ENCODE data around the gene PRKCH. TPM values are rescaled to one million over a fixed set of nuclear protein-coding genes. Genes with fewer than 3 reads are reported as not detected.

The PRKCH gene
- total RNA-seq, 1 donor, result 3.3 TPM

GRCh38 chr14:61329478-61330051 is 8.2 kb downstream of the PRKCH start:
- H3K4me1 ChIP-seq (ENCODE audit: insufficient read depth, low read length), result no peaks in the 10 kb centered on the region
- no peaks in the 10 kb centered on the region for H3K36me3 ChIP-seq (ENCODE audit: insufficient read depth, low read length)
- TF ChIP-seq, protein P1, sequence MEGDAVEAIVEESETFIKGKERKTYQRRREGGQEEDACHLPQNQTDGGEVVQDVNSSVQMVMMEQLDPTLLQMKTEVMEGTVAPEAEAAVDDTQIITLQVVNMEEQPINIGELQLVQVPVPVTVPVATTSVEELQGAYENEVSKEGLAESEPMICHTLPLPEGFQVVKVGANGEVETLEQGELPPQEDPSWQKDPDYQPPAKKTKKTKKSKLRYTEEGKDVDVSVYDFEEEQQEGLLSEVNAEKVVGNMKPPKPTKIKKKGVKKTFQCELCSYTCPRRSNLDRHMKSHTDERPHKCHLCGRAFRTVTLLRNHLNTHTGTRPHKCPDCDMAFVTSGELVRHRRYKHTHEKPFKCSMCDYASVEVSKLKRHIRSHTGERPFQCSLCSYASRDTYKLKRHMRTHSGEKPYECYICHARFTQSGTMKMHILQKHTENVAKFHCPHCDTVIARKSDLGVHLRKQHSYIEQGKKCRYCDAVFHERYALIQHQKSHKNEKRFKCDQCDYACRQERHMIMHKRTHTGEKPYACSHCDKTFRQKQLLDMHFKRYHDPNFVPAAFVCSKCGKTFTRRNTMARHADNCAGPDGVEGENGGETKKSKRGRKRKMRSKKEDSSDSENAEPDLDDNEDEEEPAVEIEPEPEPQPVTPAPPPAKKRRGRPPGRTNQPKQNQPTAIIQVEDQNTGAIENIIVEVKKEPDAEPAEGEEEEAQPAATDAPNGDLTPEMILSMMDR (IDR thresholded peaks at IDR 0.05; ENCODE audit: extremely low read depth, low read depth, low read length), result no peak
- no peaks in the 10 kb centered on the region for H4K20me1 ChIP-seq (ENCODE audit: insufficient read depth, low read length)
- peaks cover 11% of the 10 kb centered on the region for H3K27me3 ChIP-seq (ENCODE audit: insufficient read depth, low read length)
- H3K9me3 ChIP-seq (ENCODE audit: low read depth, low read length), result no peaks in the 10 kb centered on the region
- H3K4me2 ChIP-seq (ENCODE audit: insufficient read depth, low read length), result no peak overlapping the region
- no peaks in the 10 kb centered on the region for H3K79me2 ChIP-seq (ENCODE audit: insufficient read depth, low read length)
- H2AFZ ChIP-seq (ENCODE audit: low read length), result no peak overlapping the region
- no peak for DNase-seq (ENCODE audit: insufficient read length, low spot score, missing footprints)
- H3K4me3 ChIP-seq (ENCODE audit: insufficient read depth, low read length), result no peak overlapping the region
- no peak overlapping the region for H3K27ac ChIP-seq (ENCODE audit: low read depth, low read length)

- TF ChIP-seq, protein P1 (IDR thresholded peaks at IDR 0.05; ENCODE audit: extremely low read depth, low read depth, low read length), result no peak
- H3K27me3 ChIP-seq (ENCODE audit: insufficient read depth, low read length), result peaks cover 11% of the 10 kb centered on the region
These were observed 9.1 kb downstream of the PRKCH start for GRCh38 chr14:61330511-61330910.

GRCh38 chr14:61331992-61332657 is 10.7 kb downstream of the PRKCH start:
- Histone ChIP-seq H3K27ac (ENCODE audit: low read depth, low read length) (no peak overlapping the region), H3K4me2 (ENCODE audit: insufficient read depth, low read length) (no peak overlapping the region), H2AFZ (ENCODE audit: low read length) (no peak overlapping the region), H3K4me3 (ENCODE audit: insufficient read depth, low read length) (no peak overlapping the region), H3K27me3 (ENCODE audit: insufficient read depth, low read length) (peaks cover 11% of the 10 kb centered on the region), H3K4me1 (ENCODE audit: insufficient read depth, low read length) (no peaks in the 10 kb centered on the region), H3K36me3 (ENCODE audit: insufficient read depth, low read length) (no peaks in the 10 kb centered on the region), H3K79me2 (ENCODE audit: insufficient read depth, low read length) (no peaks in the 10 kb centered on the region), H4K20me1 (ENCODE audit: insufficient read depth, low read length) (no peaks in the 10 kb centered on the region), H3K9me3 (ENCODE audit: low read depth, low read length) (no peaks in the 10 kb centered on the region)
- no peak for DNase-seq (ENCODE audit: insufficient read length, low spot score, missing footprints)
- TF ChIP-seq, protein P1 (IDR thresholded peaks at IDR 0.05; ENCODE audit: extremely low read depth, low read depth, low read length), result no peak

More at GRCh38 chr14:61330511-61330910, 9.1 kb downstream of the PRKCH start:
- Histone ChIP-seq H3K36me3 (ENCODE audit: insufficient read depth, low read length) (no peaks in the 10 kb centered on the region), H3K79me2 (ENCODE audit: insufficient read depth, low read length) (no peaks in the 10 kb centered on the region), H3K27ac (ENCODE audit: low read depth, low read length) (no peak overlapping the region), H4K20me1 (ENCODE audit: insufficient read depth, low read length) (no peaks in the 10 kb centered on the region), H3K4me1 (ENCODE audit: insufficient read depth, low read length) (no peaks in the 10 kb centered on the region), H2AFZ (ENCODE audit: low read length) (no peak overlapping the region), H3K4me2 (ENCODE audit: insufficient read depth, low read length) (no peak overlapping the region), H3K4me3 (ENCODE audit: insufficient read depth, low read length) (no peak overlapping the region), H3K9me3 (ENCODE audit: low read depth, low read length) (no peaks in the 10 kb centered on the region)
- DNase-seq (ENCODE audit: insufficient read length, low spot score, missing footprints), result no peak

DNA sequence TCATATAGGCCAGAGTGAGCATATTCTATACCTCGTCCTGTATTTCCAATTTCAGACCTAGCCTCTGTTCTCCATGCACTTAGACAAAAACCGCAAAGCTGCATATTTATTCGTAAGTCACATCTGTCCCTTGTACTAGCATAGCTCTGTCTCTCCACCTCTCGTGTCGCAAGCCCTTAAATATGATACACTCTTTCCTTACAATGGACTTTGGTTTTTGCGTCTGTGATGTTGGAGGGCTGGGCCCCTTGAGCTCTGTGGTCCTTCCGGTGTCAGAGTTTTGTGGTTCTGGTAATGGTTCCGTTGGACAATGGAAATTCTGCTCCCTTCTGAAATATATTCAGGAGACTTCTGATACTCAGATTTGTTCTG is 11.3 kb downstream of the PRKCH start:
- Histone ChIP-seq H3K36me3 (ENCODE audit: insufficient read depth, low read length) (no peaks in the 10 kb centered on the region), H3K9me3 (ENCODE audit: low read depth, low read length) (no peaks in the 10 kb centered on the region), H4K20me1 (ENCODE audit: insufficient read depth, low read length) (no peaks in the 10 kb centered on the region), H3K27me3 (ENCODE audit: insufficient read depth, low read length) (peaks cover 11% of the 10 kb centered on the region), H3K79me2 (ENCODE audit: insufficient read depth, low read length) (no peaks in the 10 kb centered on the region), H3K27ac (ENCODE audit: low read depth, low read length) (no peak overlapping the region), H3K4me3 (ENCODE audit: insufficient read depth, low read length) (no peak overlapping the region), H3K4me2 (ENCODE audit: insufficient read depth, low read length) (no peak overlapping the region), H2AFZ (ENCODE audit: low read length) (no peak overlapping the region), H3K4me1 (ENCODE audit: insufficient read depth, low read length) (no peaks in the 10 kb centered on the region)
- TF ChIP-seq, protein P1 (IDR thresholded peaks at IDR 0.05; ENCODE audit: extremely low read depth, low read depth, low read length), result no peak
- DNase-seq (ENCODE audit: insufficient read length, low spot score, missing footprints), result no peak
